EL (cell line): ENCODE results near the gene MTM1.
A peak's percentile ranks its signal among the peaks of the same experiment; 100 is the strongest.

Source experiments
- DNase-seq: peaks from one replicate; pipeline ENCODE4 v3.0.0-alpha.2; 2016

The MTM1 gene

DNA sequence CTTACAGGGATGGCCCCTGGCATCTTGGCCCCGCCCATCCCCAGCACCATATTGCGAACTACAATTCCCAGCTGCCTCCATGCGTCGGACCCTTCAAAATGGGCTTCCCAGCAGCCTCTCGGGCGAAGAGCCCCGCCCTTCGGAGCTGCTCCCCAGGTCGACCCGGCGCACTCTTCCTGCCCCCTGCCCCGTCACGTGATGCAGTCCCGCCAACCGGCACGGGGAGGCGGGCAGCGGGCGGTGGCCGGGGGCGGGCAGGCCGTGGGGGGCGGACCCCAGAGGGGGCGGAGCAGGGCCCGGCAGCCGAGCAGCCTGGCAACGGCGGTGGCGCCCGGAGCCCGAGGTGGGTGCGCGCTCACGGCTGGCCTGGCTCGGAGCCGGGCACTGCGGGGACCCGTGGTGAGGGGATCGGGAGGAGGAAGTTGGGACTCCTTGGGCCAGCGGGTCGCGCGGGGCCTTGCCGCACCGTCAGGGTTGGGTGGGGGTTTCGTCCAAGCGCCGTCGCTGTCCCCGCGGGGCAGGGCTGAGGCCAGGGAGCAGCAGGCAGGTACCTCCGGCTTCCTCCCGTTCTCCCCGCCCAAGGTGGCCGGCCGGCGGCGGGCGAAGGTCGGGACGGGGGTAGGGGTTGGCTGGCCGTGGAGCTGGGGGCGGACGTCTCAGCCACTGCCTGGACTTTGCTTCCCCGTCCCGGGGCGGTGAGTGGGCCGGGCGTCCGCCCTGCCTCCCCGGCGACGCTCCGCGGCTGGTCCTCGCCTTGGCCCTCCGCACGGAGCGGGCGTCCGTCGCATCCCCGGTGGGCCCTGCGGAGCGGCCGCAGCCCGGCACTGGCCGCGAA, at the start of gene MTM1:
Gene MTM1 (plus strand): TSS at position 302 of the 835 bp plus-strand sequence. CDS start 23,994 bp downstream, outside the sequence.
- DNase-seq, result peak; percentile 94

DNA sequence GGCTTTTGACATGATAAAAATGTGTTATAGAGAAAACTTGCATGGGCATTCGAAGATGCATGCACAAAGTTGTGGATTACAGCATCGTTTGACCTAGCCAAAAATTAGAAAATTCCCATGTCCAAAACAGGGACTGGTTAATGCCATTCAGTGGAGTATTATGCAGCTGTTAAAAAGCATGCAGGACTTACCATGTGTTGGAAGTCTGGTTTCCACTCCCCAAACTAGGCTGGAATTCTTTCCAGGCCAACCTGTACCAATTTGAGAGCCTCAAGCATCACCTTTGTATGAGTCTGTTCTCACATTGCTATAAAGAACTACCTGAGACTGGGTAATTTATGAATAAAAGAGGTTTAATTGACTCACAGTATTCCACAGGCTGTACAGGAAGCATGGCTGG, 45.9 kb upstream of the MTM1 start:
- DNase-seq, result no peak

DNA sequence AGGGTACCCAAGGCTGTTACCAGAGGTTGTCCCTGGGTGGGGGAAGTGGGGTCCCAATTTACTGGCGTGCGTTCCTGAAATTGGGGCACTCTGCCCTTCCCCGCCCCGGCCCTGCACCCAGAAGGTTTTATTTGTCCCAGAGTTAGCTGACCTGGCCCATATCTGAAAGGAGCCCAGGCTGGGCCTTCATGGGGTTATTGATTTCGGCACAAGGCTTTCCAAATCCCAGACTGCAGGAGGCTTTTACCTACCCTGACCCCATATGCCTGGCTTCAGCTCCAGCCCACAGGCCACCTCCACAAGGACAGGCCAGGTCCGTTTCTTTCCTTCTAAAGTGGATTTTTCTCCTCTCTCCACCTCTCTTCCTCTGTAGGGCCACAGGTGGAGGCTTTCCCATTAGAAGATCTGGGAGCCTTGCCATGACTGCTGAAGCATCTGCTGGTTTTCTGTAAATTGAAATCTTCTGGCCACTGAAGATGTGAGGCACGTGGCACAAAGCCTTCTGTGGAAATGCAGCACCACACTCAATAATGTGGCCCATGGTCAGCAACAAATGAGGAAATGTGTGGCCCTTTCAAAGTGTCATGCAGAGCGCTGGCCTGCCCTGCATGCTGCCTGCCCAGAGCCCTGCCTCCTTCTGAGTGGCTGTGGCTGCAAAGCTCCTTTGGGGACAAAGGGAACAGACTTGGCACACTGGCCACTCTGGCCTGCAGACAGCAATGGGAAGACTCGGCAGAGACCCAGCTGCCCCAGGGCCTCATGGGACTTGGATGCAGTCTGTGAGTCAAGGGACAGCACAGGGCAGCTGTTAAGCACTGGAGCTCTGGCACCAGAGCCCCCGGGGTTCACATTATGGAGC, 43.1 kb upstream of the MTM1 start:
- no peak for DNase-seq

DNA sequence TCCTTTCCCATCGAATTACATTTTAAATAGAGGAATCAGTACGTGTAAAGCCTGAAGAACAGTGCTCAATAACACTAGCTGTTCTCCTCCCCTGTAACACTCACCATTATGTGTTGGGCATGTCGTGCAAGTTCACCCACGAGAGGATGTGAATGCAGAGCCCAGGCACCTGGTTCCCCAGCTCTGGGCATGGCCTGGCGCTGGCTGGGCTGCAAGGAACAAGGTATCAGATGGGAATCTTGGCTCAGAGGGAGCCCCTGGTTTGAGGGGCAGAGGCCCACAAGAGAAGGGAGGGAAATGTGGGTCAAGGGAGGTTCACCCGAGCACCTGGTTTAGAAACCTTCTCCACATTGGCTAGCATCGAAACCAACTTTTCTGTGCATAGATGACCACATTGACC, 41.7 kb upstream of the MTM1 start:
- no peak for DNase-seq

DNA sequence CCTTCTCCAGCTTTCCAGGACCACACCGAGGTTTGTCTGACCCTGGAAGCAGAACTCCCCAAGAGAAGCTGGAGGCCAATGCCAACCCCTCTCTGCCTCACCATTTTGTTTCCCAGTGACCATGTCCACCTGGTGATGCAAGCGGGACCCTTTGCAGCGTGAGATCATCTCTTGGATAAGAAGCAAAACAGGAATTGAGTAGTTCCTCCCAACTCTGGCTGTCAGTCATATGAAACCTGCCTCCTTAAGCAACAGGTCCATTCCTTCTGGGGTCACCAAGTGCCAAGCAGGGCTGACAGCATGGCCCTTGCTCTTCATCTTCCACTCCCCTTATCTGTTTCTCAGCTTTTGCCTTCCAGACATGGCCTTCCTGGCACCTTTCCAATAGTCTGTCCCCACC, 41.3 kb upstream of the MTM1 start:
- no peak for DNase-seq

DNA sequence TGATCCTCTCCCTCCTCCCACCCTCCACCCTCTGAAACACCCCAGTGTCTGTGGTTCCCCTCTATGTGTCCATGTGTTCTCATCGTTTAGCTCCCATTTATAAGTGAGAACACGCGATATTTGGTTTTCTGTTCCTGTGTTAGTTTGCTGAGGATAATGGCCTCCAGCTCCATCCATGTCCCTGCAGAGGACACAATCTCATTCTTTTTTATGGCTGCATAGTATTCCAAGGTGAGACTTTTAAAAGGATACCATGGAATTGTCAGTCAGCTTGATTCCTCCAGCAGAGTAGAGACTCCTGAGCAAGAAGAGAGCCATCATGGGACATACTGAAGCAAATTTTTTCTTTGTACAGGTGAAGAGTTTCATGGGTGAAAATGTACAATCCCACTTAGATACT, 38.8 kb upstream of the MTM1 start:
- no peak for DNase-seq

DNA sequence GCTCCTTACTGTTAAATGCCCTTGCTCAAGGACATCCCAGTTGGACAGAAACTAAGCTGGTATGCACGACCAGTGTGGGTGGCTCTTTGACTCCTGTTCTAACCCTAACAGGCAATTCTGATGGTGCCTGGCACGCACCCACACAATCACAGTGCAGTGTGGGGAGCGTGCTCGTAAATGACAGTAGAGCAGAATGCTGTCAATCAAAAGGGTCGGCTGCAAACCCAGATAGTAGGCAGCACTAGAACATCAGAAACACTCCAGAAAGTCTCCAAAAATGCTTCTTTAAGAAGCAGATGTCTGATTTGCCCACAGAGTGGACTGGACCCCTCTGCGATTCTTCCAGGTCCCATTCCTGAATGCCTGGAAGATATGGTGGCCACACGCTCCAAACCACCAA, 37.6 kb upstream of the MTM1 start:
- DNase-seq, result no peak

DNA sequence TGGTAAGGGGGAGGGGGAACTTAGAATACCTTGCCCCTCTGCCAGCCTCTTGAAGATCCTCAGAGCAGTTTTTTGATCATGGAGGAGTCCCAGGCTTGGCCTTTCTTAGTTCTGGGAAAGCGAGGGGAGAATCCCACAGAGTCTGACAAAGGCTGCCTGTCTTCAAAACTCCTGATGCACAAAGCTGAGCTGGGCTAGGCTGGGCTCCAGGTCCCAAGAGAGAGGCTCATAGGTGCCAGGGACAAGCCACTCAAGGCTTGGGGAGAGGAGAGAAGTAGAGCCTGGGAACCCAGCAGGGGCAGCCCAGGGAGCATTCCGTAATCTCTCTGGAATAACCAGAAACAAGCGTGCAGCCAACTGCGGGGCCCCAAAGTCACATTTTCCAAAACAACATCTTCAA, 37.0 kb upstream of the MTM1 start:
- no peak for DNase-seq

DNA sequence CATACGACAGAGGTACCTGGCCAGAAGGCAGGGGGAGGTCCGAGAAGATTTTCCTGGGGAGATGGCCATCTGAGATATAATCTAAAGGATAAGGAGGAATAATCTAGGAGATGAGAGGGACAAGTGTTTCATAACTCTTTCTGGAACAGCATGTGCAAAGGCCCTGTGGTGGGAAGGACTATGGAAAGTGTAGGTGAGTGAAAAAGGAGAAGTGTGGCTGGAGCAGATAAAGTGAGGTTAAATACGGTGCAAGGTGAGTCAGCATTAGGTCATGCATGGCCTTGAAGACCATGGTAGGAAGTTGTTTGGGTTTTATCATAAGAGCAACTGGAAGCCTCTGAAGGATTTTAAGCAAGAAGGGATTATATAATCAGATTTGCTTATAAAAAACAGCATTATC, 34.6 kb upstream of the MTM1 start:
- no peak for DNase-seq

DNA sequence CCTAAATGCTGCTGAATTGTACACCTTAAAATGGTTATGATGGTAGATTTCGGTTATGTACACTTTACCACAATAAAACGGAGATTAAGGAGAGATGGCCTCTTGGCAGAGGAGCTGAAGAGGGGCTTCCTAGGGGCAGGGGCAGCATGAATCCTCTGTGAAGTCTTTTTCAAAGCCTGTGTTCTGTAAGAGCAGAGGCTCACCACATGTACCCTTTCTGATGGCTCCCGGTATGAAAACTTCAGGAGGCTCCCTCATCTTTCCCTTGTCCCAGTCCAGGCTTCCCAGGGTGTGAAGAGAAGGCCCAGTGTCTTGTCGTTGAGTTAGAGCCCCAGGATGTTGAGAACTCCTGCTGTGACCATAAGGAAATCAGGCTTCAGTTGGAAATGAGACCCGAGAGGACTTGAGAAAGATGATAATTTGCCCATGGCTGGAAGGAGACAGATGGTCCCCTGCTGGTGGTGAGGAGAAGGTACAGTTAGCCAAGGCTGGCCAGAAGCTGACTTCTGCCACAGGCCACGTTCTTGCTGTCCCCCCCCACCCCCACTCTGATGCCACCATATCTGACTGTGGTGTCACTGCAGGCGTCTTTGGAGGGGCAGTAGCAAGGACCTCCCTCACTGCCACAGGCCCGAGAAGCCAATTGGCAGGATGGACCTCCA, 31.8 kb upstream of the MTM1 start:
- no peak for DNase-seq

DNA sequence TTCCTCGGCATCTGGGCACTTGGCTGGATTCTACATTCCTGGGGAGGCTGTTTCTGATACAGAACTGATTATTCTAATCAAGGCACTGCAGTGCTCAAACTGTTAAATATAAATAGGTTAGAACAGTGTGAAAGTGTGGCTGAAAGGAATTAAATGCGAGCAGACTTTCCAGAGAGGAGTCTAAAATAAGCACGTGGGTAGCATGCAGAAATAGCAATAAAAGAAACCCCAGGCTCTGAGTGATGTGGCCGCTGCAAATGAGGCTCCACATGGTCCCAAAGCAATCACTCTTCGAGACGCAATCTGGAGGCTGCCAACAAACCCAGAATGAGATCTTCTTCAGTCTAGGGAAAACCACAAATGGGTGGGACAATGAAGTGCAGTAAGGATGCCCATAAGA, 30.6 kb upstream of the MTM1 start:
- no peak for DNase-seq

DNA sequence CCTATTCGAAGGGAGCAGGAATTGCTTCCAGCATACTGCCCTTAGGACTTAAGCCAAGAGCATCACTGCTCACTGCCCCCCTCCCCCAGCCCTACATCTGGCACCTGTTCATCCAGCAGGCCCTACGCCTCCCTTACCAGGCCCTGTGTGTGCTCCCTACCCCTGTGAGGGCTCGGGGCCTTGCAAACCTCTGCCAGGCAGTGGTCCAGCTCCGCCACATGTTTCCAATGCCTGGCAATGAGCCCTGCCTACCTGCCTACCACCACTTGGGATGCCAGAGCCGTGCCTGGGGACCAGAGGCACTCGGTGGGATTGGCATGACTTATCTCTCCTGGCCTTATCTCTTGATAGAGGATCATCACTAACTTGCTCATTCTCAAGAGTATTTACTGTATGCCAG, 27.5 kb upstream of the MTM1 start:
- DNase-seq, result no peak

DNA sequence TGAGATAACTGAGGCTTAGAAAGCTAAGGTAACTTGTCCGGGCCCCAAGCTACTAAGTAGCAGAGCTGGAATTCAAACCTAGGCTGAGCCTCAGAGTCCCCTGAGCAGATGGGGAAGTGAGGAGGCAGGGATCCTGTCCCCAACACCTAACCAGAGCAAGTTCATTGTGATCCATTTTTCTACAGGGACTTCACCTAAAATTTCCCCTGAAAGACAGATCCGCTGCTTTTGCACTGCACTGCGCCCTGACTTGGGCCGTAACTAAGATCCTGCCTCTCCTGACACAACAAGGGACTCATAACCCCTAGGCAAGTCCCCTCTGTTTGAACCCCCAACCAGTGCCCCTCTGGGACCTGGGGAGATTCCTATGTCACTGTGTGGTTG, 25.6 kb upstream of the MTM1 start:
- DNase-seq, result no peak

DNA sequence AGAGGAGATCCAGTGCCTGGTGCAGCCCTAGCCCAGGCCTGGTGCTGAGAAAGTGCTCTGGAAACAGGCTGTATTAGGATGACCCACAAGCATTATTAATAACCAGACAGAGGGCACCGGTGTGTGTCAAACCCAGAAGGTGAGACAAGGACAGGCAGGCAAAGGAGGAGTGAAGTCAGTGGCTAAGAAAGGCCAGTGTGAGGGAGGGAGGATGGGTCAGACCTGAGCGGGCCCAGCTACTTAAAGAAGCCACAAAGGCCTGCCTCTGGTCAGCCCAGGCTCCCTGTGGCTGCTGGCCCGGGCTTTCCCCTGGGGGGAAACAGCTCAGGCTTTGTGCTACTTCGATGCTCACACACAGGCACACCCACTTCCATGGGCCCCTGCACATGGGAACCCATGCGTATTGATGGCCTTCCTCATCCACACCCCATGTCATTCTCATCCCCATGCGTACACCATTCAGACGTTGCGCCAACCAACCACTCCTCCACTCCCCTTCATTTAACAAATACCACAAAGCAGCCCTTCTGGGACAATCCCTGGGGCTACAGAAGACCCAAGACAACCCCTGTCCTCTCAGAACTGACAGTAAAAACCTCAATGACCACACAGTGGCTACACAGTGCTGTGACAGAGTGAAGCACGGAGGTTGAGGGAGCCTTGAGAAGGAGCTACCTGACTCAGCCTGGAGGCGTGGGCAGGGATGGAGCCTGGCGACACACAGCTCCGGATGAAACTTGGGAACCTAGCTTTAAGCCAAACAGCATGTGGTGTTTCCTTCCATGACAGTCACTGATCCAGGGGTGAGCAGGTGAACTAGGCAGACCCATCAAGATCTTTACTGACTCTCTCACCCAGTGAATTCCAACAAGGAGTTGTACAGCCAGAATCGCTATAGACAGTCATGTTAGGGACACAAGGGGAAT, 24.9 kb upstream of the MTM1 start:
- DNase-seq, result no peak

DNA sequence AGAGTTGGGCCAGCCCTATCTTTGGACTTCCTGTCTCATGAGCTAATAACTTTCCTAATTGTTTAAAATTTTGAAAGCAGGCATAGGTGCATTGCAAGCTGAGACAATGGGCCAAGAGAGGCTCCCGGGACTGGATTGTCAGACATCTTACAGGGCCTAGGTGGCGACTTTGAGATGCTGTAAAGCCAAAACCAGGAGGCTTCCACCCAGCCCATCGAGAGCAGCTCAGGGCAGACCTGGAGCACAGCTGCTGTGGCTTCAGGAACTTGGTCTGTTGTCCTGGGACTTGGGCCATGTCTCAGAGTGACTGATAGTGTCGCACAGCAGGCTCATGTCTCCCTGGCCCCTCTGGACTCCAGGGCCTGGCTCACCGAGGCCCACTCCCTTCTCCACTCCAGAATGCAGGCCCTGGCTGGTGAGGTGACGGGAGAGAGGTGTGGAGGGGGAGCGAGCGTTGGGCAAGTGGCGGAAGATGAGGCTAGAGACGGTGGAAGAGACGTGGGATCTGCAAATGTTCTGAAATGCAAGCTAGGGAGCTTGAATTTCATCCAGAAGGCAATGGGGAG, 24.1 kb upstream of the MTM1 start:
- no peak for DNase-seq

DNA sequence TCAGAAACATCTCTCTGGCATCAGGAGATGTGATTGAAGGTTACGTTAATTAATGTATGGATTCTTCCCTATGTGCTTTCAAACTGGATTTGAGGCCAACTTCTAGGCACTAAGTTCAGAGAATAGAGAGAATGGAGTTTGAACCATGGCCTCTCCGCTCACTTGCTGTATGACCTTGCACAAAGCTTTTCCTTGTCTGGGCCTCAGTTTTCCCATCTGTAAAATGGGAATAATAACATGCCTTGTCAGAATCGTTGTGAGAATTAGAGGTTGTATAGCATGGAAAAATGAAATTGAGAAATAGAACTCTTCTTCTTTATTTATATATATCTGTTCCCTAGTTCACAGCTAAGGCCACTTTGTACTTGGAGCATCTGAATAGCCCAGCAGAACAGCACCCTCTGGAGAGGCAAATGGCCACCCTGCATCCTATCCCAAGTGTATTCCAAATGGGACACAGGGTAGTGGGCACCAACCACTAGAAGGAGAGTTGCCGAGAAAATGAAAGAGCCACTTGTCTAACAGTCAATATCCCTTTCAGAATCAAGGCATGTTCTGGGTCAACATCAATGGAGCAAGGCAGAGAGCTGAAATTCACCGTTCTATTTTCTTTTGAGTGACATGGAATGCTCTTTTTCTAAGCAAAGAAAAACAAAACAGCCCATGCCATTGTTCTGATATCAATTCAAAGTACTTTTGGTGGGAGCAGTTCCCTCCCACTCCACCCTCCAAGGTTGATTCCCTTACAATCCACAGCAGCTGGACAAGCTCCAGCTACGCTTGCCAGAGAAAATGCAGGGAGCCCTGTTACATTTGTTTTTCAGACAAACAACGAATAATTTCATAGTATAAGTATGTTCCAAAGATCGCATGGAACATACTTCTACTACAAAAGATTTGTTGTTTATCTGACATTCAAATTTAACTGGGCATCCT, 23.3 kb upstream of the MTM1 start:
- no peak for DNase-seq

DNA sequence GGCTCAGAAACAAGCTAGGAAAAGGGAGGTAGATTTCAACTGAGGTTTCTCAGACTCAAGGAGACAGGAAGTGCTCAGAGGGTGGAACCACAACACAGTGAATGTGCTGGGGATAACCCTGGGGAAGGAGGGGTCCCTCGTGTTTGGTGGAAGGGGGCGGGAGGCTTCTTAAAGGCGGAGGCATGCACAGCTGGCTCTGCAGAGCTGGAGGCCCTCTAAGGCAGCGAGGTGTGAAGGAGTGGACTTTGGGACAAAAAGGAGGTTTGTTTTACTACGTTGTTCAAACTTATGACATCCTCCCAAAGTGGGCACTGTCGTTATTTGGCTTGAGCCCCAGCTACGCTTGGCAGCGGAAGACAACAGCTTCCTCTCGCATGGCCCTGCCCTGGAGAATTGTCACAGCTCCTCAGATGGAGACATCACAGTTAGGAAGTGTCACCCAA, 21.7 kb upstream of the MTM1 start:
- no peak for DNase-seq

DNA sequence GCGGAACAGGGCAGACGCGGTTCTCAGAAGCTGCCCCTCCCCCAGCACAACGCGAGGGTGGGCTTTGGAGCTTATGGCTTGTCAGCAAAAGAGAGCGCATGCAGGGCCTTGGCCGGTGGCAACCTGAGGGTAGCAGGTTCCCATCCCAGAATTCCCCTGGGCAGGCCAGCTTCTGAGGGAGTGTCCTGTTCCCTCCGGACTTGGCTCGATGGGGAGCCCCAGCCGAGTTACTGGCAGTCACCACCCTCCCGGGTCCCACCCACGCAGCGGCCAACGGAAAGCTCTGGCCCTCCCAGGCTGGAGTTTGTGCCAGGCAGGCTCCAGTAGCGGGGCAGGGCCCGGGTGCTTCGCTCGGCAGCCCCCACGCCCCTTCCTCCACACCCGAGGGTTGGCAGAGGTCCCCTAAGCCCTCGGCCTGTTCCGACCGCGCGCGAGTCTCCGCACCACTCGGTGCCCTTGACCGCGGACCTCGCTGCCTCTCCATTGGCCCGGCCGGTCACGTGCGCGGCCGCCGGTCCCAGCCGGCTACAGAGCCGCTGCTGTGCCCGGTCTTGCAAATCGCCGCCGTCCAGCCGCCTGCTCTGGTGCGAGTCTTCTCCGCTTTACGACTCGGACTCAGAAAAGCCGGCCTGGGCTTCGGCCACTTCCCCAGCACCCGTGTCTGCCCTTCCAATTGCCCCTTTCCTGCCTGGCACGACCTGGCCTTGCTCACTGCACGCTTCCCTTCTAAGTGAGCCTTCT, 20.9 kb upstream of the MTM1 start:
- peak; percentile 55 for DNase-seq

DNA sequence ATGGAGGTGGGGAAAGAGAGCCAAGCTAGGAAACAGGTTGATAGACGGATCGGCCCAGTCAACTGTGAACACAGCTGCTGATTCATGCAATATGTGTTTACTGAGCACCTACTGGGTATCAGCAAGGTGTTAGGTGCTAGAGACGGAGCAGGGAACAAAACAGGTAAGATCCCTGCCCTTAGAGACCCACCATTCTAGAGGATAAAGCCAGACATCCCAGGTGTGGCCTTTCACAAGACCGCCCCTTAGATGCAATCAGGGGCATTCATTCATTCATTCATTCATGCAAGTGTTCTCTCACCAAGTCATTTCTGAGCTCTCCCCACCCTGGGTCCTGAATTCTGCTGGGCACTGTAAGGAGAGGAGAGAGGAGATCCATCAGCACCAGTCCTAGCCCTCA, 20.2 kb upstream of the MTM1 start:
- no peak for DNase-seq

DNA sequence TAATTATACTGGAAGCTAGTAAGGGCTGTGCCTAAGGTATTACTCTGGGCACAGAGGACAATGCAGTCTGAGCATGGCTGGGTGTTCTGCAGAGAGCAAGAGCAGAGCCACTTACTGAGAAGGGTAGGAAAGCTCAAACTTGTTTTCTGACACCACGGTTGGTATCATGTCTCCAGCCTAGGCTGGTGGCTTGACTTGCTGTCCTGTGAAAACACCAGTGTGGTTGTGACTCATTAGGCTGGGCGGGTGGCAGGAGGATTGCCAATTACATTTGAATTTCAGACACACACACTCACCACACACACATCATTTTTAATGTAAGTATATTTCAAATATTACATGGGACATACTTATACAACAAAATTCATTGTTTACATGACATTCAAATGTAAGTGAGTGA, 19.7 kb upstream of the MTM1 start:
- peak; percentile 54 for DNase-seq
